K562 (cell line): ENCODE results near the gene CD2. TPM values are rescaled to one million over a fixed set of nuclear protein-coding genes. Genes with fewer than 3 reads are reported as not detected.

Experiments used
- AFF4 ChIP-seq: sonication (generic); formaldehyde crosslinking; IDR thresholded peaks from 2 replicates; pipeline ENCODE4 v1.8.0; 2023; ENCODE audit warnings: mild to moderate bottlenecking, missing genetic modification reagents
- ASH1L ChIP-seq: fragments of 450-650 bp; IDR thresholded peaks from 2 replicates; pipeline ENCODE4 v1.6.1; 2018; ENCODE audit warnings: borderline replicate concordance, mild to moderate bottlenecking, low read depth; ENCODE audit not compliant: partially characterized antibody
- CBFA2T2 ChIP-seq: fragments of 450-650 bp; conservative IDR thresholded peaks from 2 replicates; pipeline ENCODE4 v1.6.1; 2017; ENCODE audit warnings: mild to moderate bottlenecking
- DIDO1 ChIP-seq: fragments of 450-650 bp; IDR thresholded peaks from 2 replicates; pipeline ENCODE4 v1.6.1; 2016; ENCODE audit warnings: low read depth, missing biosample characterization, missing genetic modification characterization
- DMBX1 ChIP-seq: fragments of 250-450 bp; sonication (Bioruptor Pico); IDR thresholded peaks from 2 replicates; pipeline ENCODE4 v1.8.0; 2022; ENCODE audit warnings: inconsistent platforms, mild to moderate bottlenecking, moderate library complexity, borderline replicate concordance
- ETV5 ChIP-seq: sonication (generic); formaldehyde crosslinking; IDR thresholded peaks from 2 replicates; pipeline ENCODE4 v1.4.0; 2020; ENCODE audit warnings: low read depth, mild to moderate bottlenecking, missing genetic modification reagents
- HDAC2 ChIP-seq: fragments of 450-650 bp; IDR thresholded peaks from 2 replicates; pipeline ENCODE4 v1.6.1; 2016; ENCODE audit warnings: mild to moderate bottlenecking
- HNRNPL ChIP-seq: fragments of 200-400 bp; formaldehyde crosslinking; IDR thresholded peaks from 2 replicates; pipeline ENCODE4 v1.6.1; 2017; ENCODE audit warnings: low read depth, mild to moderate bottlenecking, low read length
- L3MBTL2 ChIP-seq: fragments of 450-650 bp; IDR thresholded peaks from 2 replicates; pipeline ENCODE4 v1.6.1; 2016; ENCODE audit warnings: mild to moderate bottlenecking, moderate library complexity
- MYNN ChIP-seq, 2 experiments: sonication (generic); formaldehyde crosslinking in 1 of 2; IDR thresholded peaks; 2 replicates each; pipeline versions ENCODE4 v1.5.0 to v1.6.1; 2016 to 2020; ENCODE audit warnings: antibody characterized with exemption in 1 of 2, missing genetic modification reagents in 1 of 2
- PHB ChIP-seq: fragments of 250-450 bp; sonication (Bioruptor Pico); IDR thresholded peaks from 2 replicates; pipeline ENCODE4 v1.5.0; 2021
- PML ChIP-seq: IDR thresholded peaks from 2 replicates; pipeline ENCODE4 v1.6.1; 2012; ENCODE audit warnings: low read length, inconsistent platforms
- TAF1 ChIP-seq: IDR thresholded peaks from 2 replicates; pipeline ENCODE4 v1.6.1; 2011; ENCODE audit warnings: mild to moderate bottlenecking, low read length, moderate library complexity; ENCODE audit not compliant: insufficient read depth, control insufficient read depth, severe bottlenecking; ENCODE audit errors: extremely low read depth
- YY1 ChIP-seq, 3 experiments: IDR thresholded peaks; 2 replicates each; pipeline ENCODE4 v1.6.1; 2011; ENCODE audit warnings: low read length in 2 of 3, mild to moderate bottlenecking in 2 of 3, moderate library complexity in 2 of 3, borderline replicate concordance in 1 of 3, control low read depth in 1 of 3, low read depth in 1 of 3; ENCODE audit not compliant: insufficient read depth in 3 of 3, insufficient replicate concordance in 2 of 3, control insufficient read depth in 1 of 3, insufficient read length in 1 of 3; ENCODE audit errors: extremely low read depth in 1 of 3
- ZNF785 ChIP-seq: fragments of 250-450 bp; sonication (Bioruptor Pico); IDR thresholded peaks from 2 replicates; pipeline ENCODE4 v1.4.0; 2020; ENCODE audit warnings: mild to moderate bottlenecking
- polyA plus RNA-seq, 8 experiments: library from polyadenylated mRNA; depleted of rRNA in 4 of 8; stranded (reverse) in 5 of 8; unstranded in 3 of 8; fragments of >200 nt; fragmentation: Nextera tagmentation in 2 of 8; fragmentation: Illumina TruSeq in 1 of 8; extraction: Ambion mirVana in 2 of 8; extraction: Trizol in 1 of 8; gene quantifications; 2 replicates each; pipeline versions ENCODE4 v1.2.1 to v1.2.3, GENCODE V29; 2011 to 2014; ENCODE audit warnings: inconsistent platforms in 1 of 8, missing spikeins in 1 of 8
- total RNA-seq, 7 experiments: library from RNA; depleted of rRNA in 6 of 7; stranded (reverse); fragments of >200 nt in 6 of 7; fragmentation: Illumina TruSeq in 2 of 7; extraction: Trizol in 2 of 7; gene quantifications; 2 replicates each; pipeline versions ENCODE4 v1.2.1 to v1.2.3, GENCODE V29; 2011 to 2021; ENCODE audit warnings: low replicate concordance in 1 of 7
- TF ChIP-seq, protein P1 (sequence below): fragments of 450-650 bp; IDR thresholded peaks from 2 replicates; pipeline ENCODE4 v1.6.1; 2017; ENCODE audit warnings: antibody characterized with exemption, mild to moderate bottlenecking
- TF ChIP-seq, protein P2 (sequence below), 2 experiments: fragments of 450-650 bp in 1 of 2; sonication (generic) in 1 of 2; formaldehyde crosslinking; conservative IDR thresholded peaks; 2 replicates each; pipeline versions ENCODE4 v1.4.0 to v1.8.1; 2020 to 2022; ENCODE audit warnings: mild to moderate bottlenecking in 1 of 2, missing genetic modification reagents in 1 of 2
- TF ChIP-seq, protein P3 (sequence below): fragments of 250-450 bp; sonication (Bioruptor Pico); IDR thresholded peaks from 2 replicates; pipeline ENCODE4 v1.8.0; 2021; ENCODE audit warnings: mild to moderate bottlenecking, moderate library complexity

CD2 gene
- total and polyA plus RNA-seq, 9 of the 15 experiments (the other 6 are each of a cell fraction or from before 2014, with no cell fraction given) = 0.07 to 0.16 TPM; not detected in 7

DNA sequence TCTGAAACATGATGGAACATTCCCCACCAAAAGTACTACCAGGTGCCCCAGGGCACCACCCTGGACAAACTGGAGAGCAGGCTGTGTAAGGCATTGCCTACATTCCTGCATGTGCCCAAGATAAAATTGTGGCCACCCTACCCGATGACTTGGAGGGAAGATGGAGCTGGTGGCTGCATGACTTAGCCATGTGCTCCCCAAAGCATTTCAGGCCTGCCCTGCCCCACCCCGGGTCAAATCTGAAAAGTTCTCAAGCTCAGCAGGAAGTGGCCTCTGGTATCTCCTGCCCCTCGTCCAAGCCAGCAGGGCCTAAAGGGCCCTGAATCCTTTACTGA lies 8.5 kb downstream of the CD2 start (continued):
- TF ChIP-seq MYNN (IDR thresholded peaks at IDR 0.05) = no peak
- TF ChIP-seq MYNN (CRISPR knock-in tag; IDR thresholded peaks at IDR 0.05) = no peak
- TF ChIP-seq DMBX1 (CRISPR knock-in tag) = peak; percentile 46; the same call in 1 of the 2 replicates
- TF ChIP-seq DIDO1 (tag) = no peak
- no peak for TF ChIP-seq HNRNPL
- TF ChIP-seq L3MBTL2 = peak; percentile 77
- TF ChIP-seq, protein P1, sequence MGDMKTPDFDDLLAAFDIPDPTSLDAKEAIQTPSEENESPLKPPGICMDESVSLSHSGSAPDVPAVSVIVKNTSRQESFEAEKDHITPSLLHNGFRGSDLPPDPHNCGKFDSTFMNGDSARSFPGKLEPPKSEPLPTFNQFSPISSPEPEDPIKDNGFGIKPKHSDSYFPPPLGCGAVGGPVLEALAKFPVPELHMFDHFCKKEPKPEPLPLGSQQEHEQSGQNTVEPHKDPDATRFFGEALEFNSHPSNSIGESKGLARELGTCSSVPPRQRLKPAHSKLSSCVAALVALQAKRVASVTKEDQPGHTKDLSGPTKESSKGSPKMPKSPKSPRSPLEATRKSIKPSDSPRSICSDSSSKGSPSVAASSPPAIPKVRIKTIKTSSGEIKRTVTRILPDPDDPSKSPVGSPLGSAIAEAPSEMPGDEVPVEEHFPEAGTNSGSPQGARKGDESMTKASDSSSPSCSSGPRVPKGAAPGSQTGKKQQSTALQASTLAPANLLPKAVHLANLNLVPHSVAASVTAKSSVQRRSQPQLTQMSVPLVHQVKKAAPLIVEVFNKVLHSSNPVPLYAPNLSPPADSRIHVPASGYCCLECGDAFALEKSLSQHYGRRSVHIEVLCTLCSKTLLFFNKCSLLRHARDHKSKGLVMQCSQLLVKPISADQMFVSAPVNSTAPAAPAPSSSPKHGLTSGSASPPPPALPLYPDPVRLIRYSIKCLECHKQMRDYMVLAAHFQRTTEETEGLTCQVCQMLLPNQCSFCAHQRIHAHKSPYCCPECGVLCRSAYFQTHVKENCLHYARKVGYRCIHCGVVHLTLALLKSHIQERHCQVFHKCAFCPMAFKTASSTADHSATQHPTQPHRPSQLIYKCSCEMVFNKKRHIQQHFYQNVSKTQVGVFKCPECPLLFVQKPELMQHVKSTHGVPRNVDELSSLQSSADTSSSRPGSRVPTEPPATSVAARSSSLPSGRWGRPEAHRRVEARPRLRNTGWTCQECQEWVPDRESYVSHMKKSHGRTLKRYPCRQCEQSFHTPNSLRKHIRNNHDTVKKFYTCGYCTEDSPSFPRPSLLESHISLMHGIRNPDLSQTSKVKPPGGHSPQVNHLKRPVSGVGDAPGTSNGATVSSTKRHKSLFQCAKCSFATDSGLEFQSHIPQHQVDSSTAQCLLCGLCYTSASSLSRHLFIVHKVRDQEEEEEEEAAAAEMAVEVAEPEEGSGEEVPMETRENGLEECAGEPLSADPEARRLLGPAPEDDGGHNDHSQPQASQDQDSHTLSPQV = peak; percentile 55
- no peak for TF ChIP-seq AFF4
- TF ChIP-seq ASH1L = no peak
- no peak for TF ChIP-seq ETV5 (CRISPR knock-in tag)
- TF ChIP-seq TAF1 = no peak
- TF ChIP-seq, protein P2, sequence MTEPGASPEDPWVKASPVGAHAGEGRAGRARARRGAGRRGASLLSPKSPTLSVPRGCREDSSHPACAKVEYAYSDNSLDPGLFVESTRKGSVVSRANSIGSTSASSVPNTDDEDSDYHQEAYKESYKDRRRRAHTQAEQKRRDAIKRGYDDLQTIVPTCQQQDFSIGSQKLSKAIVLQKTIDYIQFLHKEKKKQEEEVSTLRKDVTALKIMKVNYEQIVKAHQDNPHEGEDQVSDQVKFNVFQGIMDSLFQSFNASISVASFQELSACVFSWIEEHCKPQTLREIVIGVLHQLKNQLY (CRISPR knock-in tag; conservative IDR thresholded peaks at IDR 0.05) = no peak
- no peak for TF ChIP-seq CBFA2T2
- TF ChIP-seq PML = no peak
- TF ChIP-seq ZNF785 (CRISPR knock-in tag) = no peak
- TF ChIP-seq YY1 (IDR thresholded peaks at IDR 0.05; ENCODE audit: borderline replicate concordance in 1 of 3, control insufficient read depth in 1 of 3, extremely low read depth in 1 of 3, insufficient read depth in 3 of 3, insufficient read length in 1 of 3, insufficient replicate concordance in 2 of 3, low read depth in 1 of 3, low read length in 2 of 3) = peak in 1 of 3 experiments; percentile 37
- TF ChIP-seq PHB (CRISPR knock-in tag) = no peak
- TF ChIP-seq HDAC2 = no peak
- TF ChIP-seq, protein P3, sequence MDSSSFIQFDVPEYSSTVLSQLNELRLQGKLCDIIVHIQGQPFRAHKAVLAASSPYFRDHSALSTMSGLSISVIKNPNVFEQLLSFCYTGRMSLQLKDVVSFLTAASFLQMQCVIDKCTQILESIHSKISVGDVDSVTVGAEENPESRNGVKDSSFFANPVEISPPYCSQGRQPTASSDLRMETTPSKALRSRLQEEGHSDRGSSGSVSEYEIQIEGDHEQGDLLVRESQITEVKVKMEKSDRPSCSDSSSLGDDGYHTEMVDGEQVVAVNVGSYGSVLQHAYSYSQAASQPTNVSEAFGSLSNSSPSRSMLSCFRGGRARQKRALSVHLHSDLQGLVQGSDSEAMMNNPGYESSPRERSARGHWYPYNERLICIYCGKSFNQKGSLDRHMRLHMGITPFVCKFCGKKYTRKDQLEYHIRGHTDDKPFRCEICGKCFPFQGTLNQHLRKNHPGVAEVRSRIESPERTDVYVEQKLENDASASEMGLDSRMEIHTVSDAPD (CRISPR knock-in tag) = no peak
